Mesenchymal stem cell (in vitro differentiated cells and primary cell): ENCODE results near the gene DNAH5.

Source experiments
- DNase-seq: peaks from one replicate; pipeline ENCODE4 v3.0.0-alpha.2; 2013
- H2AFZ ChIP-seq: one replicate; pipeline ENCODE4 v1.6.1; 2013; ENCODE audit warnings: low read depth, mild to moderate bottlenecking, control low read depth, inconsistent platforms, low read length, moderate library complexity
- H2AK5ac ChIP-seq: 2 replicates; pipeline ENCODE4 v1.6.1; 2013; ENCODE audit warnings: low read length, moderate library complexity, mild to moderate bottlenecking, inconsistent platforms; ENCODE audit not compliant: severe bottlenecking
- H2BK120ac ChIP-seq: one replicate; pipeline ENCODE4 v1.6.1; 2013; ENCODE audit warnings: low read depth, mild to moderate bottlenecking, inconsistent platforms, low read length, moderate library complexity
- H2BK12ac ChIP-seq, 2 experiments: one replicate each; pipeline ENCODE4 v1.6.1; 2013; ENCODE audit warnings: inconsistent platforms in 2 of 2, low read length in 2 of 2, mild to moderate bottlenecking in 2 of 2, moderate library complexity in 2 of 2, control low read depth in 1 of 2
- H2BK15ac ChIP-seq: one replicate; pipeline ENCODE4 v1.6.1; 2013; ENCODE audit warnings: mild to moderate bottlenecking, low read depth, inconsistent platforms; ENCODE audit not compliant: poor library complexity, severe bottlenecking
- H2BK5ac ChIP-seq: 2 replicates; pipeline ENCODE4 v1.6.1; 2013; ENCODE audit warnings: low read depth, mild to moderate bottlenecking, low read length, control low read depth, inconsistent platforms; ENCODE audit not compliant: poor library complexity, severe bottlenecking
- H3K14ac ChIP-seq, 2 experiments: one replicate each; pipeline ENCODE4 v1.6.1; 2013; ENCODE audit warnings: inconsistent platforms in 2 of 2, low read length in 2 of 2, control low read depth in 1 of 2, mild to moderate bottlenecking in 1 of 2, moderate library complexity in 1 of 2
- H3K18ac ChIP-seq, 2 experiments: one replicate each; pipeline ENCODE4 v1.6.1; 2013; ENCODE audit warnings: inconsistent platforms in 2 of 2, low read length in 2 of 2, control low read depth in 1 of 2, low read depth in 1 of 2, mild to moderate bottlenecking in 1 of 2
- H3K23ac ChIP-seq, 2 experiments: one replicate each; pipeline ENCODE4 v1.6.1; 2013; ENCODE audit warnings: inconsistent platforms in 2 of 2, low read length in 2 of 2, mild to moderate bottlenecking in 2 of 2, moderate library complexity in 2 of 2, control low read depth in 1 of 2
- H3K27ac ChIP-seq: 2 replicates; pipeline ENCODE4 v1.5.1; 2013; ENCODE audit warnings: mild to moderate bottlenecking, moderate library complexity, low read length, control low read depth, inconsistent platforms; ENCODE audit not compliant: poor library complexity, severe bottlenecking
- H3K27me3 ChIP-seq, 2 experiments: 2 replicates each; pipeline versions ENCODE4 v1.6.1 to v1.7.0; 2013; ENCODE audit warnings: low read length in 2 of 2, mild to moderate bottlenecking in 2 of 2, moderate library complexity in 2 of 2, control low read depth in 1 of 2, inconsistent platforms in 1 of 2; ENCODE audit not compliant: control insufficient read depth in 1 of 2, insufficient read depth in 1 of 2
- H3K36me3 ChIP-seq, 2 experiments: 2 replicates each; pipeline versions ENCODE4 v1.6.1 to v1.7.0; 2013; ENCODE audit warnings: low read length in 2 of 2, control low read depth in 1 of 2, inconsistent platforms in 1 of 2, low read depth in 1 of 2, mild to moderate bottlenecking in 1 of 2; ENCODE audit not compliant: insufficient read depth in 2 of 2, control insufficient read depth in 1 of 2
- H3K4ac ChIP-seq, 2 experiments: one replicate each; pipeline ENCODE4 v1.6.1; 2013; ENCODE audit warnings: inconsistent platforms in 2 of 2, low read length in 2 of 2, mild to moderate bottlenecking in 2 of 2, moderate library complexity in 2 of 2, control low read depth in 1 of 2, low read depth in 1 of 2
- H3K4me1 ChIP-seq: 2 replicates; pipeline ENCODE4 v1.6.1; 2013; ENCODE audit warnings: low read depth, low read length, control low read depth; ENCODE audit not compliant: control insufficient read depth, insufficient read depth
- H3K4me2 ChIP-seq: 2 replicates; pipeline ENCODE4 v1.6.1; 2013; ENCODE audit warnings: low read length, mild to moderate bottlenecking, inconsistent platforms; ENCODE audit not compliant: poor library complexity, severe bottlenecking
- H3K4me3 ChIP-seq, 2 experiments: 2 replicates each; pipeline versions ENCODE4 v1.5.1 to v1.7.0; 2013; ENCODE audit warnings: low read length in 2 of 2, mild to moderate bottlenecking in 2 of 2, control low read depth in 1 of 2, low read depth in 1 of 2; ENCODE audit not compliant: insufficient read depth in 1 of 2
- H3K79me1 ChIP-seq: replicated peaks from 2 replicates; pipeline ENCODE4 v1.6.1; 2013; ENCODE audit warnings: mild to moderate bottlenecking, control low read depth, low read length, inconsistent platforms; ENCODE audit not compliant: poor library complexity, severe bottlenecking
- H3K9ac ChIP-seq: 2 replicates; pipeline ENCODE4 v1.7.0; 2013; ENCODE audit warnings: mild to moderate bottlenecking, low read length, moderate library complexity
- H3K9me3 ChIP-seq: 2 replicates; pipeline ENCODE4 v1.7.0; 2013; ENCODE audit warnings: mild to moderate bottlenecking, low read length; ENCODE audit not compliant: control insufficient read depth
- H4K8ac ChIP-seq: one replicate; pipeline ENCODE4 v1.6.1; 2013; ENCODE audit warnings: inconsistent platforms, mild to moderate bottlenecking, low read length, moderate library complexity
- H4K91ac ChIP-seq: one replicate; pipeline ENCODE4 v1.6.1; 2013; ENCODE audit warnings: mild to moderate bottlenecking, low read length, inconsistent platforms
- WGBS: methylation state at CpG from one replicate; pipeline ENCODE4 v1.1.7; 2013; ENCODE audit warnings: mixed read lengths; 5-methylcytosine and 5-hydroxymethylcytosine counted together

DNAH5 gene

DNA sequence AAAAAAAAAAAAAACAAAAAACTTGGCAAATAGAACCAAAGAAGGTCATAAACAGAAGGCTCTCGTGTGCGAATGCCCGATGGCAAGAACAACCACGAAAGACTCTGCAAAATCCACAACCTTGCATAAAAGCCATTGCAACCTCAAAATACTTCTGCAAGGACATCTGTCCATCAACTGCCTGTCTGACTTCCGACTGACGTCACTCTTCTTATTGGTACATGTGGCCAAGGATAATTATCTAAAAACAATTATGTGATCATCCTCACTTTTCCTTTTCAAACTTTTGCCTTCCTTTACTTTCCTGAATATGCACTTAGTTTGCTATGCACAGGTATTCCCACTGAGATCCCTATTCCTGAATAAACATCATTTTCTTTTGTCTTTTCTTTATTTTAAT is 29.2 kb upstream of the DNAH5 start:
- Histone ChIP-seq H4K8ac (no peak overlapping the region), H3K23ac (no peak overlapping the region), H2BK120ac (no peak overlapping the region), H3K36me3 (no peaks in the 10 kb centered on the region), H3K4ac (no peak overlapping the region), H3K9me3 (no peaks in the 10 kb centered on the region), H3K18ac (no peak overlapping the region), H4K91ac (no peak overlapping the region), H3K4me3 (no peak overlapping the region), H3K14ac (no peak overlapping the region), H3K9ac (no peak overlapping the region), H3K79me1 (peaks cover 3% of the 10 kb centered on the region), H3K4me2 (no peak overlapping the region), H3K4me1 (peaks cover 3% of the 10 kb centered on the region), H2BK15ac (no peak overlapping the region), H3K27ac (no peak overlapping the region), H2BK5ac (no peak overlapping the region), H3K27me3 (peaks cover 3 to 4% of the 10 kb centered on the region in 2 experiments), H2AFZ (no peak overlapping the region), H2BK12ac (no peak overlapping the region), H2AK5ac (no peak overlapping the region)
- DNase-seq: no peak
- 96% methylated on average over 6 of the region's 6 CpGs for WGBS

- no peak for DNase-seq
- no peak overlapping the region for H2BK120ac ChIP-seq
- no peak overlapping the region for H3K4me2 ChIP-seq
- H2BK5ac ChIP-seq: no peak overlapping the region
- no peak overlapping the region for H3K9ac ChIP-seq
- peaks cover under 1% of the 10 kb centered on the region for H3K4me1 ChIP-seq
- H3K23ac ChIP-seq: no peak overlapping the region
- no peak overlapping the region for H2BK12ac ChIP-seq
- H4K91ac ChIP-seq: no peak overlapping the region
- H2AK5ac ChIP-seq: no peak overlapping the region
- no peak overlapping the region for H2AFZ ChIP-seq
- no peak overlapping the region for H3K18ac ChIP-seq
- H2BK15ac ChIP-seq: no peak overlapping the region
- peaks cover 3 to 4% of the 10 kb centered on the region in 2 experiments for H3K27me3 ChIP-seq
- H3K14ac ChIP-seq: no peak overlapping the region
- no peak overlapping the region for H3K27ac ChIP-seq
- 77% methylated on average over 7 of the region's 7 CpGs for WGBS
- no peaks in the 10 kb centered on the region for H3K9me3 ChIP-seq
- no peak overlapping the region for H3K4me3 ChIP-seq
- H3K4ac ChIP-seq: no peak overlapping the region
- H4K8ac ChIP-seq: no peak overlapping the region
- peaks cover under 1% of the 10 kb centered on the region for H3K79me1 ChIP-seq
- H3K36me3 ChIP-seq: no peaks in the 10 kb centered on the region
Observed at GRCh38 chr5:13972029-13972428, 27.5 kb upstream of the DNAH5 start.

DNA sequence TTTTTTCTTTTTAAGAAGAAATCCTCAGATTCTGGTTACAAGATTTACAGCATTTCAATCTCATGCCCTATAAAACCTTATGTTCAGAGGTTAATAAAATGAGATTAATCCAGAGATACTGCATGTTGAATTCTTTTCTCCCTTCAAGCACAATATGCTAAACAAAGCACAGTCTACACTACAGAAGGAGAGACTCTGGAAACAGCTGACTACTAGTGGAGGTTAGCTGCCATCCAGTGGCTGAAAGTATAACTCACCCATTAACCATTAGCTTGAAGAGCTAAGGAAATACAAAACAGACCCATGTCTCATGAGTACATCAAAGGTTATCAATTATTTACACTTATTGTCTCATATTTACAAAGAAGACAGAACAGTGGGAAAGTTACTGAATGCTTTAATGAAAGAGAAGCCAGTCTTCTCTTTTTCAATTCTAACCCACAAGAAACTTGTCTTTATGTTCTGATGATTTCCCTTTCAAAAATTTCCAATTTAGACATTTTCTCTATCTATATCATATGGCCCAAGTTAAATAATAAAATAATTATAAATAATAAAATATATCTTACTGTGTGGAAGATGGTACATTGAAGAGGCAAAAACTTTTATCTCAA is 12.7 kb upstream of the DNAH5 start:
- H3K14ac ChIP-seq: no peak overlapping the region
- no peak overlapping the region for H4K8ac ChIP-seq
- H3K18ac ChIP-seq: no peak overlapping the region
- H3K79me1 ChIP-seq: no peaks in the 10 kb centered on the region
- H2AK5ac ChIP-seq: no peak overlapping the region
- no peak overlapping the region for H3K27ac ChIP-seq
- no peak overlapping the region for H2BK15ac ChIP-seq
- H3K23ac ChIP-seq: no peak overlapping the region
- no peaks in the 10 kb centered on the region for H3K36me3 ChIP-seq
- peaks cover 0 to 3% of the 10 kb centered on the region in 2 experiments for H3K27me3 ChIP-seq
- H2BK12ac ChIP-seq: no peak overlapping the region
- H3K4ac ChIP-seq: no peak overlapping the region
- no peaks in the 10 kb centered on the region for H3K9me3 ChIP-seq
- no peak overlapping the region for H2BK120ac ChIP-seq
- H3K4me2 ChIP-seq: no peak overlapping the region
- no peak overlapping the region for H4K91ac ChIP-seq
- no peak overlapping the region for H3K9ac ChIP-seq
- no peak overlapping the region for H2AFZ ChIP-seq
- H3K4me1 ChIP-seq: no peaks in the 10 kb centered on the region
- DNase-seq: peak; percentile 71
- H3K4me3 ChIP-seq: no peak overlapping the region
- no peak overlapping the region for H2BK5ac ChIP-seq

DNA sequence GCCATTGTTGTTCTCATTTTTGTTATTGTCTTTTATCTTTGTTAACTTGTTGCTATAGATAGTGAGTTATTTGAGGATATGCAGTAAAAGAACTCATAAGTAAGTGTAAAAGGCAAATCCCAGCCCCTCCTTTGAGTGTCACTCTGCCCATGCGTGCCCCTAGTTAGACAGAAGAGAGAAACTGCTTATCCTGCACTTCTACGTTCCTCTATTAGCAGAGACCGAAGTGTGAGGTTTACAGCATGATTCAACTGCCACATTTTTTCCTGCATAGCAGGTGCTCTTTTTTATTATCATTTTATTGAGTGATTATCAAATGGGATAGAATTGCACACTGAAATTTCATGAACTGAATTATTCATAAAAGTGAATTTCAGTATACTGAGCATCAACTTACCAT is 12.0 kb upstream of the DNAH5 start:
- H3K9me3 ChIP-seq: no peaks in the 10 kb centered on the region
- H3K4ac ChIP-seq: no peak overlapping the region
- H4K8ac ChIP-seq: no peak overlapping the region
- H3K4me2 ChIP-seq: no peak overlapping the region
- H4K91ac ChIP-seq: no peak overlapping the region
- no peak overlapping the region for H2AFZ ChIP-seq
- H3K79me1 ChIP-seq: no peaks in the 10 kb centered on the region
- H3K27me3 ChIP-seq: peaks cover 0 to 3% of the 10 kb centered on the region in 2 experiments
- no peaks in the 10 kb centered on the region for H3K36me3 ChIP-seq
- H3K9ac ChIP-seq: no peak overlapping the region
- DNase-seq: no peak
- no peak overlapping the region for H2BK120ac ChIP-seq
- no peak overlapping the region for H2BK5ac ChIP-seq
- H3K4me3 ChIP-seq: no peak overlapping the region
- H3K4me1 ChIP-seq: no peaks in the 10 kb centered on the region
- H2AK5ac ChIP-seq: no peak overlapping the region
- no peak overlapping the region for H3K27ac ChIP-seq
- H3K14ac ChIP-seq: no peak overlapping the region
- H2BK15ac ChIP-seq: no peak overlapping the region
- 90% methylated on average over 3 of the region's 3 CpGs for WGBS
- no peak overlapping the region for H3K18ac ChIP-seq
- no peak overlapping the region for H2BK12ac ChIP-seq
- no peak overlapping the region for H3K23ac ChIP-seq
